GM19238 (cell line): Measurements from ENCODE around the gene SCP2.

ENCODE experiments used
- DNase-seq: peaks from one replicate; pipeline ENCODE4 v3.0.0; 2011; ENCODE audit warnings: low spot score; ENCODE audit not compliant: insufficient read length

Gene SCP2

GRCh38 chr1:53037159-53037558 lies 110.1 kb downstream of the SCP2 start:
- DNase-seq = no peak

DNA sequence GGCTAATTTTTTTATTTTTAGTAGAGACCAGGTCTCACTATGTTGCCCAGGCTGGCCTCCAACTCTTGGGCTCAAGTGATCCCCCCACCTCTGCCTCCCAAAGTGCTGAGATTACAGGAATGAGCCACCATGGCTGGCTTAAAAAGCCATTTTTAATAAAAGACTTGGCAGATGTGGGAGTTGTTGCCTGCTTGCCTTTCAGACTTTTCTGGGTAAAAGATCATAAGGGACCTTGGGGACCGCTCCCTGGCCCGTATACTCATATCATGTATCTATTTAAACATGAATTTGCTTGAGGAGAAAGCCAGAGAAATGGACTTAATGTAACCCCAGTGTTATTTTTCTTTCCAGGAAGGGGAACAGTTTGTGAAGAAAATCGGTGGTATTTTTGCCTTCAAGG lies 111.5 kb downstream of the SCP2 start:
- no peak for DNase-seq

DNA sequence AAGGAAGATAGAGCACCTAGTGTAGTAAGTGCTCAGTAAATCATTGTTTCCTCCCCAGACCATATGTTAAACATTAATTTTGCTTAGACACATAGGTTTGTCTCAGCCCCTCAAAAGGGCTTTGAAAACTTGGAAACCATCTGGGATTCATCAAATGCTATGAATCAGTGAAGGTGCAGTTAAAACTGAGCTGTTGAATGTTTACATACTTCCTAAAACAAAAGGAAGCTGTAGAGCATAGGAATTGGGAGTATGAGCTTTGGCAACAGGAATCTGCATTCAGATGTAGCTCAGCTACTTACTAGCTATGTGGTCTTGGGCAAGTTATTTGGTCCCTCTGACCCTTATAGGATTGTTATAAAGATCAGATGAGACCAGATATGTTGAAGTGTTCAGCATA lies 116.2 kb downstream of the SCP2 start:
- DNase-seq = no peak

DNA sequence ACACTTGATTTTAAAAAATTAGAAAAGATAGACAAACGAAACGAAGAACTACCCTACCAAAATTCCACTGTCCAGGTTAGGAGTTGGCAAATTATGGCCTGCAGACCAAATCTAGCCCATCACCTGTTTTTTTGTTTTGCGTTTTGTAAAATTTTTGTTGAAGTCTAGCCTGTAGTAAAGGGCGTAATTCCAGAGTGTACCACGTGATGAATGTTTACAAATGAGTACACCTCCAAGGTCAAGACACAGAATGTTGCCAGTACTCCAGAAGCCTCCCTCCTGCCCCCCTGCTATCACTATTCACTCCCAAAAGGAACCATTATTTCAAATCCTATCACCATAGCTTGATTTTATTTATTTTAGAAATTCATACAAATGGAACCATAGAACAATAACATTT lies 117.8 kb downstream of the SCP2 start:
- no peak for DNase-seq

DNA sequence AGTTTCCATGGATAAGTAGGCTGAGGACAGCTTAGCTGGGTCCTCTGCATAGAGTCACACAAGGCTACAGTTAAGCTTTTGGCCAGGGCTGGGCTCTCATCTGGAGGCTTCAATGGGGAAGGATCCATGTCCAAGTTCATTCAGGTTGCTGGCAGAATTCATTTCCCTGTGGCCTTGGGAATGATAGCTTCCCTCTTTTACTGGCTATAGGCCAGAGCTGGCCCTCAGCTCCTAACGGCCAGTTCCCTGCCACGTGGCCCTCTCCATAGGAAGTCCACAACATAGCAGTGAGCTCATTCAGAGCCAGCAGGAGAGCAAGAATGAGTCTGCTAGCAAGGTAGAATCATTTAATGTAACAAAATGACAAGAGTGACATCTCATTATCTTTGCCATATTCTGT lies 119.9 kb downstream of the SCP2 start:
- DNase-seq = no peak

DNA sequence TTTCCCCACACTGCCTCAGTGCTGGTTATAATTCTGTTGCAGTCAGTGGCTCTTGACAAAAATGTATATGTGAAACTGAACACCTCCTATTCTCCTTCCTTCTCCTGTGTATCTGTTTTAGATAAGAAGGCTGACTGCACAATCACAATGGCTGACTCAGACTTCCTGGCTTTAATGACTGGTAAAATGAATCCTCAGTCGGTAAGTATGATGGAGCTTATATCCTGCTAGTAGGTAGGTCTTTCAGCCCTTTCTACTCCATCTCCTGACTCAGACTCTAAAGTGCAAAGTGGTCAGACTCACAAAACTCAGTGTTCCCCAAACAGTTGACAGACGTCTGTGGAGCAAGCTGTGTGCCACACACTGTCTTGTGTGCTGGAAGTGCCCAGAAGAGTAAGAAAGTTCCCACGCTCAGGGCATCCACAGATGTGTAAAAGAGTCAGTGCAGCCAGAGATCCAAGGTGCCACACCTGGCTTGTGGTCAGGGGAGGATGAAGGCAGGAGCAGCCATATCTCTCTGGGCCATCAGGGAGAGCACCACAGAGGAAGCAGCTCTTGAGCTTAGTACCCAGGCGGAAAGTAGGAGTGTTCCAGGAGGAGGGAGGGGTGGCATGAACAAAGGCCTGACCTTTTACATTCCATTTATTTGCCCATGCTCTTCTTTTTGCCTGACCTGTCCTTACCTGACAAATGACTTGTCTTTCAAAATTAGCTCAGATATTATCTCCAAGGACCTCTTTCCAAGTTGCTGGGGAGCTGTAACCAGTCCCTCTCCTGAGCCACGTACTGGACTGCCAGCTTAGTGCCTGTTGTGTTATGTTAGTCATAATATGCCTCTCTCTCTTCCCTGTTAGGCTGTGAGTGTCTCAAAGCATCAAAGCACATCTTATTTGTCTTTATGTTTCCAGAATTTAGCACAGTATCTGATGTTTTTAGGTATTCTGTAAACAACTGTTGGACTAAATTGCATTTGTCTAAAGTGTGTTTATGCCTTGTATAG lies 121.0 kb downstream of the SCP2 start:
- DNase-seq = no peak

DNA sequence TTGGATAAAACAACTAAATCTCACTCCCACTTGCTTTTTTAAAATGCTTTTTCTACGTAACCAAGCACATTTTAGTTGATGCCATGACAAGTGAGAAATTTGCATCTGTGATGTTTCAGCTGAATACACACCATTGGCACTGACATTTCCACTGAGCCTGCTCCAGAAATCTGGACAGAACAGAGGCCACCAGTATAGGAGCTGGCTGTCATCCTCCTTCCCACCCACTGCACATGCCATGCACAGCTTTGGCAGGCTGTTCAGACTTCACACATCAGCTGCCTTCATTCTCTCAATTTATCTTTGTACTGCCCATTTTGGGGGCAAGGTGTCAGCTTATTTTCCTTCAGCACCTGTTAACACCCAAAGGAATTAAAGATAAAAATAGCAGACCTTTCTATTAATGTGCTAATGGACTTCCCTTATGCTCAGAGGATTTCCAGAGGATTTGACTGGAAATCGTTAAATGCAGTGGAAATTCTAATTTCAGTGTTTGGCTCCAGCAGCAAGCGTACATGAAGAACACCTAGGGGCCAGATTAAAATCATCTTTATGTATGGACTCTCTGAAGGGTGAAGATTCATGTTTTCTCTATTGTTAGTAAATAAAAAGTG lies 122.0 kb downstream of the SCP2 start:
- no peak for DNase-seq

- DNase-seq = no peak
Measured at GRCh38 chr1:53049574-53049967, 122.5 kb downstream of the SCP2 start.

DNA sequence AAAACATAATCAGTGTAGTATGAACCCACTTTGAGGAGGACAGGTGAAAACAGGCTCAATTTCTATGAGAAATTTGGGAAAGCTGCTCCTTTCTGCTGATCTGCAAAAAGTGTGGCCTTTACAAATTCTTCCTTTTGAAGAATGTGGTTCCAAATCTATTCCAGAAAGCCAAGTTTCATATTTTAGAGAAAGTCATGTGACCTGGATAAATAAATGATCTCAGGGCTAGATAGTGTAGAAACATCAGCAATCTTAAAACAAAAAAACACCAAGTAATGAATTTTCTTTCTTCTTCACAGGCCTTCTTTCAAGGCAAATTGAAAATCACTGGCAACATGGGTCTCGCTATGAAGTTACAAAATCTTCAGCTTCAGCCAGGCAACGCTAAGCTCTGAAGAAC lies 123.2 kb downstream of the SCP2 start:
- no peak for DNase-seq

DNA sequence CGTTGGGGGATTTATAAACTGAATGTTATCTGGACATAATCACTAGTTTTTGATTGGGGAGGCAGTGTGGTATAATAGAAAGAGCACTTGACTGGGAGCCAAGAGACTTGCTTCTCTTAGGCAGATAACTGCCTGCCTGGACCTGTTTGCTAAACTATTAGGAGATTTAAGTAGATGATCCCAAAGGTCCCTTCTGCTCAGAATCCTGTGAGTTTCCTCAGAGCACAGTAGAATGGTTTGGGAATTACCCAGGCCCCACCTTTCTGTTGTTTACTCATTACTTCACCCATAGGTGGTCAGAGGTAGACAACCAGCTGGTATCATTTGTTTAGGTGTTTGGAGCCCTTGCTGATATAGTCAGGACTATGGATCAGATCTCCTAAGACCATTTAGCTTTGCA lies 124.6 kb downstream of the SCP2 start:
- no peak for DNase-seq

DNA sequence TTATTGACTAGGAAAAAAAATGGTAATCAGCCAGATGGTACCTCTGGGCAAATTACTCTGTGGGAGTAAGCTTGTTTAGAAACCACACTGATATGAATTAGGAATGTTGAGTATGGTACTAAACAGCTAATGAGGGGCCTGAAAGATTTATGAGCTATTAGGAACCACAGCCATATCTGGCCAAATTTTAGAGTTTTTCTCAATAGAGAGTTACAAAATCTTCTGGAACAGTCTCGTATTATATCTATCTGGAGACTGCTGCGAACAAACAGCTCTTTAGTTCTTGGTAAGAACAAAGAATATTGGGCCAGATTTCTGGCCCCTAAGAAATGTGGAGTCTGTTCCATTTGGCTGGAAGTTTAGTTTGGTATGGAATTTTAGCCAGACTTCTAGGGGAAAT lies 130.1 kb downstream of the SCP2 start:
- DNase-seq = no peak

DNA sequence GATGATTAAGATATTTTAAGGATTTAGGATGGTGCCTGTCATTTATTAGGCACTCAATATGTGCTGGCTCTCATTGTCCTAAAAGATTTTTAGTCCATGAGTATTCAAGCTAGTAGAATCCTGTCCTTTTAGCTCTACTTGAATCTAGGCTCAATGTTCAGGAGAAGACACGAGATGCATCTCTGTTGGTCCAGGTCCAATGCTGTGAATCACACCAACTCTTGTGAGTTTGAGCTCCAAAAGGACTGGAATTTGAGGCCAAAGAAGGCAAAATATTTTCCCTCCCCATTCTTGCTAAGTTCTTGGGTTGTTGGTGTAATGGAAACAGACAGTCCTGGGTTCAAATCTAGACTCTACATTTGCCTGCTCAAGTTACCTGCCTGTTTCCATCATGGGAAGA lies 133.5 kb downstream of the SCP2 start:
- DNase-seq = no peak

DNA sequence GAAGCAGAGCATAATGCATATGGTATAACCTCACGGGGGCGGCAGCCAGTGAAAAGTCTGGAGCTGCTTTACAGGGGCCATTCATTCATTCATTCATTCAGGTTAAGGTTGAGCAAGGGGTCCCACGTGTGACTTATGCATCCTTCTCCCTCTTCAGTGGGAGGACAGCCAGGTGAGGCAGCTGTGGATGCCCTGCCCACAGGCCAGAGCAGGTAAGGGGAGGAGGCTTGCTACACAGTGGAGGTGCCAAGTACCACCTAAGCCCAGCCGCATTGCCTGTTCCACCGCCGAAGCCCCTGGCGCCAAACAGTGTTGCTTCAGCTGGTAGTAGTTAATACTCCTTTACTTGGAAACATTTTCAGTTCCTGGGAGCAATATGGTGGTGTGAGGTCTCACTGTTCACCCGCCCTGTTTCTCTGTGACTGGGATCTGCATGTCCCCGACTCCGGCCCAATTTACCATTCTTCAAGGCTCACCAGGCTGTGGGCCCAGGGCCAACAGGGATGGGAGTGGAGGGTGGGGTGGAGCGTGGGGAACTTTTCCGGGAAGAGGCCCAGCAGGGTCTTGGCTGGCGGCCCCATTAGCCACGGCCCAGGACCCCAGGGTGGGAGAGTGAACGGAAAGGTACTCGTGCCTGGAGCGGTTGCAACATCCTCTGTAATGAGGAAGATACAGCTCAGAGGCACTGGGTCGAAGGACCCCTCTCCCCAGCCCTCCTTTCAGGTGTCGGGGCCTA lies 134.2 kb downstream of the SCP2 start:
- no peak for DNase-seq

DNA sequence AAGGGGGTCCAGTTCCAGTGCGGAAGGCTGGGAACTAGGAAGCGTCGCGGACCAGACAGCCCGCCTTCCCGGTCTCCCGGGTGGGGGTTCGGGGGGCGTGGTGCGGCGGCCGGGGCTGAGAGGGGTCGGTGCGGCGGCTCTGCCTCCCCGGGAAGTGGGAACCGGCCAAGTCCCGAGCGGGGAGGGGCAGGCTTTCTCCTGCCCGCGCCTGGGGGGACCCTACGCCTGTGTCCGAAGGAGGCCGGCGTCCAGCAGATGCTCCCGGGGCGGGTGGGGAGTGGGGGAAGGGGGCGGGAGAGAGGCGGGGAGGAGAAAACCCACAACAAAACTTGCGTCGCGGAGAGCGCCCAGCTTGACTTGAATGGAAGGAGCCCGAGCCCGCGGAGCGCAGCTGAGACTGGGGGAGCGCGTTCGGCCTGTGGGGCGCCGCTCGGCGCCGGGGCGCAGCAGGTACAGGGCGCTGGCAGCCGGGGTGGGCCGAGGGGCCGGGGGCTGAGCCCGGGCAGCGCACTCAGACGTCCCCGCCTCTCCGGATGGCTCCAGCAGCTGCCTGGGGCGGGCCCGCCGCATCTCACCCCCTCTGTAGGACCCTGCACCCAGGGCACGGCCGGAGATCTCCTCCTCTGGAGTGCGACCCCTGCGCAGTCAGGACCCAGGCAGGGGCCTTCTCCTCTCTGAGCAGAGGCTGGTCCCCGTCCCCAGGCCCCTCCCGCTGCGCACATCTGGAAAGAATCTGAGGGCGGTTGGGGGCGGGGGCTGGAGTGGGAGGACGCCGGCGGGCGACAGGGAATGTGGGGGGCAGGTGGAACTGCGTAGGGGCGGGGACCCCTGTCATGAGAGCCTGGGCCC lies 135.0 kb downstream of the SCP2 start, which contains the start of gene PODN:
Gene PODN, plus strand, starts transcription at position 355 of the 849 bp plus-strand sequence. CDS start 7,643 bp downstream, outside the sequence.
- no peak for DNase-seq

DNA sequence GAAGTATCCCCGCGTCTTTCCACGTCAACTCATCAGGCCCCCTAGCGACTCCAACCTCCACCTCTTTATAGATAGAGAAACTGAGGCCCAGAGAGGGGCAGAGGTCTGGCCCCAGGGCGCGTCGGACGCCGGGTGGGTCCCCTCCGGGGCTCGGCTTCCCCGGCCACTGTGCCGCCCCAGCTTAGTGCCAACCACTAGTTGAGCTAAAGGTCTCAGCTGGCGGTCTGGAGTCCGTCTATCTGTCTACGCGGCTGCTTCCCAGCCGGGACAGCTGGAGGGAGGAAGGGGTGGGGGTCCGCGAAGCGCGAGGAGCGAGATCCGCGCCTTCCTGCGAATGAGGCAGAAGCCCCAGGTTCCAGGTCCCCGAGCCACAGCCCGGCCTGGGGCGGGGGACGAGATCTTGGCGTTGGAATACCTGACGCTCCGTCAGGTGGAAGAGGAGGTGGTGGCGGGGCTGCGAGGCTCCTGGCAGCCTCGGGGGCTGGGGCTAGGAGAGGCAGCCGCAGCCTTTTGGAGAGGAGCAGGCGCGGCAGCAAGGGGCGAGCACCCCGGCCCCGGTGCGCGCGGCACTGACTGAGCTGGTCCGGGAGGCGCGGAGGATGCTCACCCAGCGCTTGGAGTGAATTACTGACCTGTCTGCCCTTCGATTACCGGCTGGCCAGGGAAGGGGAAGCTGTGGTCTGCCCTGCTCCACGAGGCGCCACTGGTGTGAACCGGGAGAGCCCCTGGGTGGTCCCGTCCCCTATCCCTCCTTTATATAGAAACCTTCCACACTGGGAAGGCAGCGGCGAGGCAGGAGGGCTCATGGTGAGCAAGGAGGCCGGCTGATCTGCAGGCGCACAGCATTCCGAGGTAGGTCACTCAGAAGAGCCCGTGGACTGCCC lies 135.9 kb downstream of the SCP2 start:
- no peak for DNase-seq

GRCh38 chr1:53063744-53064515 lies 136.9 kb downstream of the SCP2 start:
- DNase-seq = no peak

- DNase-seq = no peak
Measured at GRCh38 chr1:53065391-53065790, 138.3 kb downstream of the SCP2 start.

DNA sequence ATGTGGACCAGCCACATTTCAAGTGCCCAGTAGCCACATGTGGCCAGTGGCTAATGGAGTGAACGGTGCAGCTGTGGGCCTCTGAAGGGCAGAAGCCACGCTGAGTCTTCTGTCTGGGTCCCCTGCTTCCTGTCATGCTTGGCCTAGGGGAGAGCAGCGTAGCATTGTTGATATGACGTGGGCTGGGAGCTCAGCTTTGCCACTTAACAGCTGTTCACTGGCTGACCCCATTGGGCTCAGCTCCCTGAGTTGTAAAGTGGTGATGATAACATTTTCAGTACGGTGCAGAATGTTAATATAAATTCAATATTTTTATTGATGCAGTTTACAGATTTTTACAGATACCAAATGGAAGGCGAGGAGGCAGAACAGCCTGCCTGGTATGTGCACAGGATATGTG lies 139.4 kb downstream of the SCP2 start:
- DNase-seq = no peak
